Esophagus mucosa (tissue), 1 donor: ENCODE data around the gene RAPGEF5. TPM values are rescaled to one million over a fixed set of nuclear protein-coding genes. Genes with fewer than 3 reads are reported as not detected.

Experiments used
- ATAC-seq: fragments of 200-7000 bp; cut with Tn5 transposase; one replicate; pipeline ENCODE4 v1.9.1; 2020
- total RNA-seq: library from RNA; stranded (reverse); gene quantifications from one replicate; pipeline ENCODE4 v1.2.4, GENCODE V29; 2023
- donor health status: DM: yes; HTN: yes; CAD: no.

The RAPGEF5 gene
- total RNA-seq, 1 donor from 2014 or later: 48.6 TPM

DNA sequence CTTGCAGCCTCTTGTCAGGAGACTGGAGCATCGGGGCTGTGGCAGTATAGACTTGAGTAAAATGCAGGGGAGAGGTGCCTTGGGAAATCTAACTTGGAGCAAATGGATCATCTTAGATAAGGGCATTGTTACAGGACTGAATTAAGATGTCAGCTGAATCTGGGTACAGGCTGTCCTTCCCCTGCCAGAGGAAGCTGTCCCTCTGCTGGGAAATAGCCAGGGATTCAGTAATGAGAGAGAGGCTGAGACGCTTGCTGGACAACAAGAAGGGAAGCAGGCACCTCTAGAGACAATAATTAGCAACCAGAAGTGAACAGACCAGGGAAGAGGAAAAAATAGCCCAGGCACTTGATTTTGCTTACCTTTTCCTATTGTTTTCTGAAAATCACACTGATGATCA, 20.7 kb upstream of the RAPGEF5 start:
- no peak for ATAC-seq

DNA sequence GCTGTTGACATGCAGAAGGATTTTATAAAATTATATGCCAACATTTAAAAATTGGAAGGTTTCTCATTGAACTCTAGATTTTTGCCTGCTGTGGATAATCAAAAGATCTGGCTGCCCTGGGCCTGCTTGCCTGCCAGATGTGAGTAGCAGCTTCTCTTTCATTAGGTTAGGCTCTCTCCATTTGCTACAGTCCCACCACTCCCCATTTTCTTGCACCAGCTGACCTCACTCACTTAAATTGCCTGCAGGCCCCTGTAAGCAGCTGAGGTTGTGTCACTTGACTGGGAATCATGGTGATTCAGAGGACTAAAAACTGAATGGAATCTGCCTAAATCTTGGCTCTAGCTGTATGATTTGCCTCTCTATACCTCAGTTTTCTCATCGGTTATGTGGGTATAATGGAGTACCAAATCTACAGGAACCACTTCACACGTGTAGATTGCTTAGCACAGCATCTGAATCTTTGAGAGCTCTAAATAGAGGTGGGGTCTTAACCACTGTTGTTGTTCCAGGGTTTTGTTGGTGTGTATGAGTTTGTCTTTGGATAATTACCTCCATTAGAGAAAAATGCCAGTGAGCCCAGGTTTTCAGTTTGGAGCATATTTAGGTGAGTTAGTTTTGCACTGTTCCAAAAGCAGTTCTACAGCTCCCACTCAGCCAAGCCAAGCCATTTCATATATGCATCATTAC, 18.6 kb upstream of the RAPGEF5 start:
- peak; percentile 30 for ATAC-seq

DNA sequence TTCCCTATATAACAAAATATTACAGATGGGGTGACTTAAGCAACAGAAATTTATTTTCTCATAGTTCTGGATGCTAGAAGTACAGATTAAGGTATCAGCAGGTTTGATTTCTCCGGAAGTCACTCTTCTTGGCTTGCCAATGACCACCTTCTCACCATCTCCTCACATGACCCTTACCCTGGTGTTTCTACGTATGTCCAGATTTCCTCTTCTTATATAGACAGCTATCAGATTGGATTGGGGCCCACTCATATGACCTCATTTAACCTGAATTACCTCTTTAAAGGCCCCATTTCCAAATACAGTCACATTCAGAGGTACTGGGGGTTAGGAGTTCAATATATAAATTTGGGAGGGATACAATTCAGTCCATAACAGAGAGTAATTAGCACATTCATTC, 17.0 kb upstream of the RAPGEF5 start:
- ATAC-seq: no peak

DNA sequence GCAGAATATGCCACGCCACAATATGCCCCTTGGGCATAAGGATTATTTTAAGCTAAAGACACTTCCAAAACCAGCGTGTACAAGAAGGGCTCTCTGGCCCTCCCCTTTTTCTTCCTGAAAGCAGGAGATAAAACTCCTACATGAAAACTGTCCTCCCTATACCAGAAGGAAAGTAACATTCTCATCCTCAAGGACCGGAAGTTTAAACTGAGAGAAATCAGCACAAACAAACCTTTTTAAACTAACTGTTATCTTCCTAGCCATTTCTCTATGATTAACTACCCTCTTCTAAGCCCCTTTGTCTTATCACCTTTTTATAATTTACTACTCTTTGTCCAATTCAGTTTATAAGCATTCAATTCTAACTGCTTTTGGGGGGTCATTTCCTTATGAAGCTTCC, 16.4 kb upstream of the RAPGEF5 start:
- no peak for ATAC-seq

DNA sequence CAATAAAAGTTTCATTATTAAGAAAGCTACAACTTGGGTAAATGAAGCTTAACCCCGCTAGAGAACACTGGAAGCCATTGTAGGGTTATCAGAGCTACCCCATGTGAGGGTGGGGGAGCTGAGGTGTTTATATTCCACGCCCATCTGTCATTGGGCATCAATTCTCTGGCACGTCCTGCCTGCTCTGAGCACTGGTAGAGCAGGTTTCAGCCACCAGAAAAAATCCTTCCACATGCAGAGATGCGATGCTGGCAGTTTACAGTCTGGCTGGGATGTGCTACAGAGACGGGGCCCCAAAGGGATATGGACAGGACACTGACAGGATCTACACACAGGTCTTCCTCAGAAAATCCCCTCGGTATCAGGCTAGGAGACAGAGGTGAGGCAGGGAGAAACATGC, 15.9 kb upstream of the RAPGEF5 start:
- peak; percentile 82 for ATAC-seq

DNA sequence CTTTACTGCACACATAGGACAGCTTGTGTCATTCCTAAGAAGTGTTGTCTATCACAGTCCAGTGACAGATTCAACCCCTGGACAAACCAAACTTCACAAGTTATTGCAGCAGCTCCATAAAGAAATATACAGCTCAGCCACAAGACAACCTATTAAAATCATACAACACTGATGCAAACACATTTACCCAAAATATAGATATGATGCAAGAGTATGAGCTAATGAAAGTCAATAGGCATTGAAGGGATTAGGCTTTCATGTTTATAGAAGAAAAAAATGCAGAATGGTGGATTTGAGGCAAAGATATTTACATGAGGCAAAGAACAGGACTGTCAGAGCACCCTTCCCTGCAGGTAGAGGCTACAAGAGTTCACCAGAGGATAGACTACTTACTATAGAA, 14.9 kb upstream of the RAPGEF5 start:
- ATAC-seq: peak; percentile 15

DNA sequence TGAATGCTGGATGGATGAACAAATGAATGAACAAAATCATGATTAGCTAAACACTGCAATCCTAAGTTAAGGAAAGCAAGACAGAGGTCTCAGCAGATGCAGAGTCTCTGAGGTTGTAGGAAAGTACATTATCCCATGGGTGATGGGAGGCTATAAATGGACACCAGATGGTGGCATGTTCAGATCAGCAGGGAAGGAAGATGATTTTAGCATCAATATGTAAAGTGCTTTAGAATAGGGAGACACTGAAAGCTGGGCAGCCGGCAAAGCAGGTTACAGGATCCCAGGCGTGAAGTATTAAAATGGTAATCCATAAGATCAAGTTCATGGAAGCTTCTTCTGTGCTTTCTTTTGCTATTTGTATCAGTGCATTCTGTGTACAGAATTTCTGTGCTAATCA, 7.9 kb upstream of the RAPGEF5 start:
- ATAC-seq: no peak

DNA sequence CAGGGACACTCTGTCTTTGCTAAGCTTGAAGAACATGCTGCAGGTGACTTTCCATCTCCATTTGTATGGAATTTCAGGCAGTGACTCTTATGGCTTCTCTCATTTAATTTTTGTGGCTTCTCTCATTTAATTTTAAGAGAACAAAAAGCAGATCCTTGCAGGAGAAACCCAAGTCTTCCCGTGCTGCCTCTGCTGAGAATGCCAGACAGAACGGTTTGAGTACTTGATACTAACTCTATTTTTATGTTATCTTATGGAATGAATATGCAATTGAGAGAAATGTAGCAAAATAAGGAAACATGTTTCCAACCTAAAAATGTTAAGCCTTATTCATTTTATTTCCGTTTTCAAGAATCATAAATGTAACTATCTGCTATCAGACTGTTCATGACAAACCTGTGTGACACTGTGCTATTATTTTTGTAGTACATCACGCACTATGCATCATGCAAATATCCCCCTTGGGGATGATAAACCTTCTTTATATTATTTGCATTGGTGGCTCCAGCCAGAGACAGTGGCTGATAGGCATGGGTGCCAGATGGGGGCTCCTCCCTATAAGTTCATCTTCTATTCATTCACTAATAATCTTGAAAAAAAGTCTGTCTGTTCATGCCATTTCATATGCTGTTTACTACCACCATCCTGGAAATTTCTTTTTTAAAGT, 6.9 kb upstream of the RAPGEF5 start:
- no peak for ATAC-seq

DNA sequence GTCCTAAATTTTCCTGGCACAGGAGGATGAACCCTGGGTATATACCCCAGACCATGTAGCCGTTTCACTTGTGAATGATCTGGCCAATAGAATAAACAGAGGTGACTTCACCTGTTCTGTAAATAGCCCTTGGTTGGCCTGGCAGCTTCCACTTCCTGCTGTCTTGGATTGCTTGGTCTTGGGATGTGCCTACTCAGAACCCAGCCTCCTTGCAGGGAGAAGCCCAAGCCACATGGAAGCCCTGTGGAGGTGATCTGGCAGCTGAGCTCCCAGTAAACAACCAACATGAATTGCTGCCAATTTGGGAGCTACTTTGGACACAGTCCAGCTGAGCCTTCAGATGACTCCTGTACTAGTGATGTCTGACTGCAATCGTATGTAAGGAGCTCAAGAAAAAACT, 4.8 kb upstream of the RAPGEF5 start:
- peak; percentile 42 for ATAC-seq

DNA sequence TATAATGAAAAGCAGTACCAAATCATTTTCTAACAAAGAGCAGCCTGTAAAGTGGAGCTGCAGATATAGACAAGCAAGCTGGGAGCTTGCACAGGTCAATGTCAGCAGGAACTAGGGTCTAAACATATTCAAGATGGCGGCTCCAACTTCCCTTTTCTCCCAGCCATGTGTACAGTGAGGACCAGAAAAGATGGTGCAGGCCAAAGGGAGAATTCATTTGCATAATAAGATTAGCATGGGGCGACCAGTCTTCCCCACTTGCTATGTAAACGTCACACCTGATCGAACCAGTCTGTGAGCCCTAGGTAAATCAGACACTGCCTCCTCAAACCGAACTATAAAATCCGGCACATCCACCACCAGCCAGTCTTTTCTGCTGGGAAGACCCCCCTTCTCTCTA, 4.4 kb upstream of the RAPGEF5 start:
- ATAC-seq: no peak

DNA sequence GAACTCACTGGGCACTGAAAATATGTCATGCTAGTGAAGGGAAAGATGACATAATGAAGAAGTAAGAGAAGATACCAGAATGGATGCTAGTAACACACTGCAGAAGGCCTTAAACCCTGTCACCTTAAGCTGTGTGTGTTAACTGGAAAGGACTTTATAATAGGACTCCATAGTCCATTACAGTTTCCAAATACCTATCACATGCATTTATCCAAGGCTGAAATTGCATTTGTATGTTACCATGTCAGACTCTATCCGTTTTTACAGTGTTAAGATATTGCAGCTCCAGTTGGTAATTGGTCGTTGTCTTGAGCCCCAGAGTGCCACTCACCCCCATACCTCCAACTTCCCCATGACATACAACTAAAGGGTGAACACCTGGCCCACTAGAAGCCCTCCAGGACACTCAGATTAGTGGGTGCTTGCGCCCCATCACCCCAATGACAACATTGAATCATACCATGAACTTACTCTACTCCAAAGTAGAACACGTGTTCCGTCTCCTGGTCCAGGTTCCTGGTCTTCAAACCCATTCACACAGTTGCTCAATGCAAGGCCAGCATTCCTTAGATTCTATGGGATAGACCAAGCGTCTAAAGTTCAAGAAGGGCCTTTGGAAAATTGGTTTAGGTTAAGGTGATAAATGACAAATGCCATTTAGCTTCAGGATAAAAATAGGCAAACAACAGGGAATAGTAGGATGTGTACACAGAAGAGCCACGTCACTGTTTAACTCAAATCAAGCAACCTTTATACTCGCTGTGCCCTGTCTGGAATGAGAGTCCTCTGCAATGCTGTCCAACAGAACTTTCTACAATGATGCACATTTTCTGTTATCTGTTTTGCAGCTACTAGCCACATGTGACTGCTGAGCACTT, 2.1 kb upstream of the RAPGEF5 start:
- ATAC-seq: no peak

DNA sequence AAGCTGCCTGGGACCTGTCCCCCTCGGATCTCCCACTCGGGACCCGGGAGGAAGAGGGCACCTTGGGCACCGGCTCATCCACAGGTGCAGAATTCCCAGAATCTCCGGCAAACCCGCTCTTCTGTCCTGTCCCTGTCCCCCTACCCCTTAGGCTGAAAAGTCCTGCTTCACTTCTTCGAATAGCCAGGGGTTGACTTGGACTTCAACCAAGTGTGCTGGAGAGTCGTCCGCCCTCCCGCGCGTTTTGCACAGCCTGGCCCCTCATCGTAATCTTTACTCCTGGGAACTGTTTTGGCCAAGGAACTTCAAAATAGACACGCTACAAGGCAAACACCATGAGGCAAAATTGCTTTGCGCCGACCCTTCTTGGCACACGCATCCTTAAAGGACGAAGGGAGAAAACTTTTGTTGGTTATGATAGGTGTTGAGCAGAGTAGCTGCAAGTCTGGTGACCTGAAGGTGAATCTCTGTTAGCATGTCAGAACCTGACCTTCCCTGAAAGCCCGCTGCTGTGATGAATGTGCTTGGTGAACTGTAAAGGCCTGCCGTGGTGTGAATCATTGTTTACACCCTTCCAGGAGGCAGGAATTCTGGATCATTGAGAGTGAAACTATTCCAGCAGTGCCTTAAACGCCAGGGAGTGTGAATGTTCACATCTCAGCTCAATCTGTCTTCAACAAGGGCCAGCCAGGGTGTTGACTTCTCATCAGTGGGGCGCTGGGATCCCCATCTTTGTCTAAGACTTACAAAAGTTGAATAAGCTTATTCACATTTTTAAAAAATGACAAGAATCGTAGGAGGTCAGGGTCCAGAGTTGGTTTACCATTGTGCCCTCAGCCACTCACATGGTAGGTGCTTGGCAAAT, 589 bp upstream of the RAPGEF5 start:
- ATAC-seq: peak; percentile 91

DNA sequence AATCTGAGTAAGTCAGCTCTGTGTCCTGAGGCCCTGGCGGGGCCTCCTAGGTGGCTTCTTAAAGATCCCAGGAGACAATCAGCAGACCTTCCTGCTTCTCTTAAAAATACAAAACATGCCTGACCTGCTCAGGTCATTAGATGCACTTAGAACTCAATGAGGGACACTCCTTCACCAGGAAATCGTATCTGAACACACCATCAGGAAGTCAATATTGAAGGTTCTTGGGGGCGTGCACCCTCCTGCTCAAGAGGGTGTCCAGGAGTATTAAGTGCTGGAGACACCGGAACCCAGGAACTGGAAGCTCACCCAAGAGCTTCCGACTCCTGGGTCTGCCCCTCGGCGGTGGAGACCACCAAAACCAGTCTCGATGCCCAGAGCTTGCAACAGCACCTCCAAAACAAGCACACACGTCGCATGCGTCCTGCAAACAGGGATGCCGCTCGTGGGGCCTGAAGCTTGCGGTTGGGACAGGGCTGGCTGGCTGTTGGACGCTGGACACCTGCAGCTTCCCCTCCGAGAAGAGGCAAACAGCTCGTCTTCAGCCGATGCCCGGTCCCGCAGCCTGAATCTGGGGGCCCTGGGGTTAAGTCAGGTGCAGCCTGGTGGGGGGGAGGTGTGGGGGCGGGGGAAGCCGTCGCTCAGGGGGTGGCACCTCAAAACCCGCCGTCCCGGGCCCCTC, 803 bp downstream of the RAPGEF5 start:
- ATAC-seq: peak; percentile 35

DNA sequence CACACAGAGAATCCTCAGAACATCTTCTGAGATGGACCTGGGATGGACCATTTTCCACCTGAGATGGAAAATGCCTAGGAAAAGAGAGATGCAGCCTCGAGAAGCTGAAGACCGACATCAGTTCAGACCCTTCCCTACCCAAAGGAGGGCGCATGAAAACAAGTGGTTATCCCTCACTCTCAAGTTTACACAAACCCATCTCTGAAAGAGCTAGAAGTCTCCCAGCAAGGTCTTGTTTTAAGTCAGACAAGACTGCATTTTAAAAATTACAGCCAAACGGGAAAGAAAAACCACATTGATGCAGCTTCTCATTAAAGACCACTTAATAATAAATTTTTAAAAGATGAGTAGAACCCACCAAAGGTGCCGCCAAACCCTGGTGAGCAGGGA, 1.3 kb downstream of the RAPGEF5 start:
- ATAC-seq: no peak

DNA sequence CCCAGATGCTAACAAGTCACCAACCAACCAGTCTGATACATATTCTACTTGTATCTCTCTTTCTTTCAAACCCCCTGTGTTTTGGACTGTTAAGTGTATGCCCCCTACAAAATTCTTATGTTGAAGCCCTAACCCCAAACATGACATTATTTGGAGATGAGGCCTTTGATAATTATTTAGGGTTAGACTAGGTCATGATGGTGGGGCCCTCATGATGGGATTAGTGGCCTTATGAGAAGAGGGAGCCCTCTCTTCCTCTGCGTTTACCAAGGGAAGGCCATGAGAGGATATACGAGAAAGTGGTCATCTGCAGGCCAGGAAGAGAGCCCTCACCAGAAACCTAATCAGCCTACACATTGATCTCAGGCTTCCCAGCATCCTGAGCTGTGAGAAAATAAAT, 2.5 kb downstream of the RAPGEF5 start:
- no peak for ATAC-seq

DNA sequence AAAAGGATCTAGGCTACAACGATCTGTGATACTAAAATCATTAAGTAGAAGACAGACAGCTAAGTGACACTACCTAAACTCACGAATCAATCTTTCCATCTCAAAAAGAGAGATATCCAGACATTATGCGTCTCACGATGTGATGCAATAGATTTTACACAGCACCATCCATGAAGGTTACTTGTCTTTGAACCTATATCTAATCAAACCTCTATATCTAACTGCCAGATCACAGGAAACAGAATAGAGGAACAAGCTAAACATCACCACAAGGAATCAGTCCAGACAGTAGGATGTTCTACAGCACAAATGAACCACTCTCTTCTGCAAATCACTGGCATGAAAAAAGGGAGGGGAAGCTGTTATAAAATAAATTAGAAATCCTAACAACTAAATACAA, 4.1 kb downstream of the RAPGEF5 start:
- no peak for ATAC-seq

DNA sequence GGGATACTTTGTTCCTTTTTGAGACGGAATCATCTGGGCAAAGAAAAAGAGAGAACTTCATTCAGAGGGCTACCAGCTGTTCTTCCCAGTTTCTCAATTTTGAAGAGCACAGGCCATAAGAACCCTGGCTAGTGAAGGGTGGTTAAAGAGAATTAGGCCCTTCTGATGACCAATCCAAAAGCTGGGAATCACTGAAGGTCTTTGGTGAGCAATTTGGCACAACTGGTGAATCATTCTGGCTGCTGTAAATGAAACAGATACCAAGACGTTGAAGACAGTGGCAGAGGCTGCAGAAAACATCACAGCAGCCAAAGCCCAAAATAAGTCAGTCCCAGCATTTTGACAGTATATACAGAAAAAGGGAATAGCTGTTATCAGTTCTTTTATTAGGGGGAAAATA, 5.1 kb downstream of the RAPGEF5 start:
- no peak for ATAC-seq

DNA sequence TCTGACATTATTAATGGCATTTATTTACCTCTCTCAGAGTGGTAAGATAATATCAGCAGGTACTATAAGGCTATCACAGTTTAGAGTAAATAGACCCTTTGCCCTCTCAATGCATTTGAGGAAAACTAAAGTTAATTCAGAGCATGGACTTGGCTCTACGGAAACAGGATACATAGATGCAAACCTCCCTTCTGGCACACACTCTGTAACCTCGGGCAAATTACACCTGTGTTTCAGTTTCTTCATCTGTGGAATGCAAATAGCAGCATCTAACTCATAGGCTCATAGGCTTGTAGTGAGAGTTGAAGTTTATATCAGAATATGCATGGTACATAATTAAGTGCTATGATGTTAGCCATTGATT, 5.6 kb downstream of the RAPGEF5 start:
- ATAC-seq: peak; percentile 13

DNA sequence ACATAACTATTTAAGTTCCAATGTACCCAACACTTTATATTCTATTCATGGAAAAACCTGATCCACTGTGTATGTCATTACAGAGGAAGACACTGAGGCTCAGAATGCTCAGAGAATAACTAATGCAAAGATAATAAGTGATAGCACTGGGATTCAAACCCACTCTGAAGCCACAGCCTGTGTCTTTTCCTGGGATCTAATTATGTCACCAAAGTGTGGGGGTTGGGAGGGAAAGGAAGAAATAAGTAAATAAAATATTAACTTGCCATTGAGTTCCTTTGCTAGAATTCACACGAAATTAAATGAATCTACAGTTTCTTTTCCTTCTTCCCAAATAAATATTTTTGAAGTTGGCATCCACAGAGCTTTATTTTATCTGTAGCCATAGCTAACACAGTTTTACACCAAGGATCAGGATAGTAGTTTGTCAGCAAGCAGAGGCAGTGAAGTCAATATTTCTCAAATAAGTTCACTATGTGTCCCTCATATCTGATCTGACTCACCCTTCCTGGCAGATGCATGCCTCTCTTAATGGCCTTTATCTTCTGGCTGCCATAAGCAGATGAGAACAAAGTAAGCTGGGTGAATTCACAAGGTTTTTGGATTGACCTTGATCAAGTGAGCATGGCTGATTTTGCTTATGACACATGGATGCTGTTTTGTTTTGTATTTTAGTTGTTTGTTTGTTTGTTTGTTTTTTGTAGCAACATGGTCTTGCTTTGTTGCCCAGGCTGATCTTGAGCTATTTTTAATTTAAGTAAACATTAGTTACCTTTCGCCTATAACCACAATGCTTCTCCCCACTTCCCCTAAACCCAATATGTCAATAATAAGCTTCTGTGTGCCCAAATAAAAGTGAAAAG, 6.3 kb downstream of the RAPGEF5 start:
- ATAC-seq: no peak

DNA sequence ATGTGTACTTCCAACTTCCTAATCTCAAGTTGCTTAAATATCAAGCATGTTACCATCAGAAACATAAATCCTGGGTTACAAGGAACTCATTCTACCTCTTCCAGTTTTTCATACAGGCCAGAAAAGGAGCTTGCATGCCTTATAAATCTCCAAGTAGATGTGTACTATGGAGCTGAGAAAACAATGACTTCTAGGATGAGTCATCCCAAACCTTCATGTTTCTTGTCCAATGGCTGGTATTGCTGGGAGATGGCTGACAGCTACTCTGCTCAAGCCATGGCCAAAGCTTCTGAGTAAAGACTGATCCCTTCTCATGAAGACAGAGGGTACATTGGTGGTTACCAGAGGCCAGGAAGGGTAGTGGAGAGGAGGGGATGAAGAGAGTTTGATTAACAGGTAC, 8.6 kb downstream of the RAPGEF5 start:
- ATAC-seq: peak; percentile 72
